Body of pancreas (tissue), 4 donors: ENCODE measurements around the gene COL4A5.

Source experiments
- POLR2A ChIP-seq, 3 donors: fragments of 450-650 bp; IDR thresholded peaks; one replicate each; pipeline ENCODE4 v1.6.1; 2016; ENCODE audit warnings: antibody characterized with exemption in 3 of 3, mild to moderate bottlenecking in 2 of 3
- TF ChIP-seq, protein P1 (sequence below), 7 experiments: fragments of 450-650 bp in 4 of 7; fragments of 200-600 bp in 3 of 7; sonication (generic) in 3 of 7; IDR thresholded peaks; one replicate each; pipeline ENCODE4 v1.5.1; 2016 to 2019; ENCODE audit warnings: antibody characterized with exemption in 7 of 7

DNA sequence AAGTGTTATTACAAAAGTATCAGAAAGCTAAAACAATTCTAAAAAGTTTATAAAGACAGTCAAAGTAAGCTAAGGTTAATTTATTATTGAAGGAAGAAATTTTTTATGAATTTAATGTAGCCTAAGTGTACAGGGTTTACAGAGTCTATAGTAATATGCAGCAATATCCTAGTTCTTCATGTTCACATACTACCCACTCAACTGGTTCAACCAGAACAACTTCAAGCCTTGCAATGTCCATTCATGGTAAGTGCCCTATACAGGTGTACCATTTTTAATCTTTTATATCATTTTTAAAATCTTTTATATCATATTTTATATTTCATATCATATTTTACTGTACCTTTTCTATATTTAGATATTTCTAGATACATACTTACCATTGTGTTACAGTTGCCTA lies 34.3 kb downstream of the COL4A5 start:
- no peak for TF ChIP-seq POLR2A (IDR thresholded peaks at IDR 0.05)
- TF ChIP-seq, protein P1, sequence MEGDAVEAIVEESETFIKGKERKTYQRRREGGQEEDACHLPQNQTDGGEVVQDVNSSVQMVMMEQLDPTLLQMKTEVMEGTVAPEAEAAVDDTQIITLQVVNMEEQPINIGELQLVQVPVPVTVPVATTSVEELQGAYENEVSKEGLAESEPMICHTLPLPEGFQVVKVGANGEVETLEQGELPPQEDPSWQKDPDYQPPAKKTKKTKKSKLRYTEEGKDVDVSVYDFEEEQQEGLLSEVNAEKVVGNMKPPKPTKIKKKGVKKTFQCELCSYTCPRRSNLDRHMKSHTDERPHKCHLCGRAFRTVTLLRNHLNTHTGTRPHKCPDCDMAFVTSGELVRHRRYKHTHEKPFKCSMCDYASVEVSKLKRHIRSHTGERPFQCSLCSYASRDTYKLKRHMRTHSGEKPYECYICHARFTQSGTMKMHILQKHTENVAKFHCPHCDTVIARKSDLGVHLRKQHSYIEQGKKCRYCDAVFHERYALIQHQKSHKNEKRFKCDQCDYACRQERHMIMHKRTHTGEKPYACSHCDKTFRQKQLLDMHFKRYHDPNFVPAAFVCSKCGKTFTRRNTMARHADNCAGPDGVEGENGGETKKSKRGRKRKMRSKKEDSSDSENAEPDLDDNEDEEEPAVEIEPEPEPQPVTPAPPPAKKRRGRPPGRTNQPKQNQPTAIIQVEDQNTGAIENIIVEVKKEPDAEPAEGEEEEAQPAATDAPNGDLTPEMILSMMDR (IDR thresholded peaks at IDR 0.05): no peak
